ENCODE measurements around the gene MSN.
"Not testable (repeated sequence)": the region's sequence is repeated elsewhere in the genome, so short reads cannot be mapped to it uniquely, and the experiment has no call there.

Gene MSN

DNA sequence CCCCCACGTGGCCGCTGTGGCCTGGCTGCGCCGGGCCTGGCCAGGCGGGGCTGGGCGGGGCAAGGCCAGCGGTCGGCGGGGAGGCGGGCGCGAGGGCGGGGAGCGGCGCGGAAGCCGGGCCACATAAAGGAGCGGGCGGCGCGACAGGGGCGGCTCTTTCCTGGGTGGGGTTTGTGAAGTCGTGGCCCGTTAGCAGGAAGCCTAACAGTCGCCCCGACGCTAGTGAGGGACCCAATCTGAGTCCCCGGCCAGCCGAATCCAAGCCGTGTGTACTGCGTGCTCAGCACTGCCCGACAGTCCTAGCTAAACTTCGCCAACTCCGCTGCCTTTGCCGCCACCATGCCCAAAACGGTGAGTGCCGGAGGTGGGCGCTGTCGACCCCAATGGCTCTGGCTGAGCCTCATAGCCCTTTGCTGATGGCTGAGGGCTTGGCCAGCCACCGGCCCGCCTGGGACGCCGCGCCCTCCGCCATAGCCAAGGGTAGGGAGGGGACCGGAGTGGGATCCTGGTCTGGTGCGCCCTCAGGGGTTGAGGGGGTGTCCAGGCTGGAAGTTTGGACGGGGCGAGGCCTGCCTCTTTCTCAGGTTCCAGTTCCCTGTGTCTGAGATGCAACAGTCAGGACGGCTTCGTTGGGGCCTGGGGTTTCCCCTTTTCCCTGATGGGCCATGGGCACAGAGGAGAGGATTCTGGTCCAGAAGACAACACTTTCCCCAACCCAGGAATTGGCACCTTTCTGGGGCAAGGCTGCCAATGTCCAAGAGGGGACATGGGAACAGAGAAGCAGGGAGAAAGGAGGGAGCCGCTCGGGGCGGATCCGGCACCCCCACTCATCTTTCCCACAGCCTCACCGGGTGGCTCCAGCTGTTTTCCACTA is at the start of gene MSN:
MSN (plus strand) TSS at position 152 of the 874 bp plus-strand sequence; CDS start at position 340, 188 bp downstream.
- in situ Hi-C loops (cut with HindIII; ENCODE audit: low pct_unique_long_range_greater_than_20kb, low sequenced_read_pairs): no loop called here

DNA sequence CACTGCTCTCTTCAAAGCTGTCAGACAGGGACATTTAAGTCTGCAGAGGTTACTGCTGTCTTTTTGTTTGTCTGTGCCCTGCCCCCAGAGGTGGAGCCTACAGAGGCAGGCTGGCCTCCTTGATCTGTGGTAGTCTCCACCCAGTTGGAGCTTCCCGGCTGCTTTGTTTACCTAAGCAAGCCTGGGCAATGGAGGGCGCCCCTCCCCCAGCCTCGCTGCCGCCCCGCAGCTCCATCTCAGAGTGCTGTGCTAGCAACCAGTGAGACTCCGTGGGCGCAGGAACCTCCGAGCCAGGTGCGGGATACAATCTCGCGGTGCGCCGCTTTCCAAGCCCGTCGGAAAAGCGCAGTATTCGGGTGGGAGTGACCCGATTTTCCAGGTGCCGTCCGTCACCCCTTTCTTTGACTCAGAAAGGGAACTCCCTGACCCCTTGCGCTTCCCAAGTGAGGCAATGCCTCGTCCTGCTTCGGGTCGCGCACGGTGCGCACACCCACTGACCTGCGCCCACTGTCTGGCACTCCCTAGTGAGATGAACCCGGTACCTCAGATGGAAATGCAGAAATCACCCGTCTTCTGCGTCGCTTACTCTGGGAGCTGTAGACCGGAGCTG is 47.3 kb upstream of the MSN start:
- in situ Hi-C loops (cut with HindIII; ENCODE audit: low pct_unique_long_range_greater_than_20kb, low sequenced_read_pairs); DNase-seq (ENCODE audit: low read depth in 1 of 2, low spot score in 1 of 2): not testable (repeated sequence)

More for the DNA sequence above, at the start of gene MSN:
- TF ChIP-seq JUND (IDR thresholded peaks at IDR 0.05; ENCODE audit: low read depth): no peak
- no peak for DNase-seq (ENCODE audit: low read depth in 1 of 2, low spot score in 1 of 2)

DNA sequence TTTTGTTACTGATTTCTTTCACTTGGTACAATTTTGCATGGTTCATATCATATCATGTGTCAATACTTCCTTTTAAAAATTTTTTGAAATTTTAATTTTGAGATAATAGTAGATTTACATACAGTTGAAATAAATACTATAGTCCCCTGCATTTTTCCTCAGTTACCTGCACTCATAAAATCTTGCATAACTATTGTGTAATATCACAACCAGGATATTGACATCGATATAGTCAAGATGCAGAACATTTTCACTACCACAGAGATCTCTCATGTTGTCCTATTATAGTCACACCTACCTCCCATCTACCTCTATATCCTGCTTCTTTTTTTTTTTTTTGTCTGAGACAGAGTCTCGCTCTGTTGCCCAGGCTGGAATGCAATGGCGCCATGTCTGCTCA is 36.7 kb upstream of the MSN start:
- no peak for DNase-seq (ENCODE audit: low read depth in 1 of 2, low spot score in 1 of 2)
- in situ Hi-C loops (cut with HindIII; ENCODE audit: low pct_unique_long_range_greater_than_20kb, low sequenced_read_pairs): no loop called here
- TF ChIP-seq JUND (IDR thresholded peaks at IDR 0.05; ENCODE audit: low read depth): no peak

DNA sequence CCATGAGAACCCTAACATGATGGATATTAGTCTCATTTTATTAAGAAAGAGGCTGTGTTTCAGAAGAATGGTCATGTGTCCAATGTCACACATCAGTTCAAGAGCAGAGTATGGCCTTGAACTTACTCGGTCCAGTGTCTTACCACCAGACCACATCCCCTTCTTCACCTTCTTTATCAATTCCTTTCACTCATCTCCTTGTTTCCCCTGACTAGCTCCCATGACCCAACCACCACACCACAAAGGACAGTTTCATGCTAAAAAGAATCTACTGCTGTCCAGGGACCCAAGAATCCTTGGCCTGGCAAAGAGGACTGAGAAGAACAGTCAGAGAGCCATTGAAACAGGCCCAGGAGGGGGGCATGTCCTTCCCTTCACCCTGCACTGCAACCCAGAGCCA is 33.6 kb upstream of the MSN start:
- in situ Hi-C loops (cut with HindIII; ENCODE audit: low pct_unique_long_range_greater_than_20kb, low sequenced_read_pairs): no loop called here
- TF ChIP-seq JUND (IDR thresholded peaks at IDR 0.05; ENCODE audit: low read depth): no peak
- DNase-seq (ENCODE audit: low read depth in 1 of 2, low spot score in 1 of 2): no peak

DNA sequence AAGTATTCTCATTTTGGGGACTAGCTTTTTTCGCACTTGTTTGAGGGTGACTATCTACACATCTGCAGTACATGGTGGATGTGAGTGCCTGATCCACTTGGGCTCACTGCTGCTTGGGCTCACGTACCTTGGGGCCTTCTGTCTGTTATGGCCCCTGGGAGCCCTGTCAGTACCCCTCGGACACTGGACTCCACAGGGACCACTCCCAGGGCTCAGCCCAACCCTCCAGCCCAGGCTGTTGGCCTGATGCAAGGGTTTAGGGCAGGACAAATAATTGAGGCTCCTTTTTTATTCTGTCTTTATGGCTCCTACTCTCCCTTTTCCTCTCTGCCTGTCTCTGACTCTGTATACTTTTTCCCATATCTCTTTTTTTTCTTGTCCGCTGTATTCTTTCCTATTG is 32.7 kb upstream of the MSN start:
- no peak for DNase-seq (ENCODE audit: low read depth in 1 of 2, low spot score in 1 of 2)
- no peak for TF ChIP-seq JUND (IDR thresholded peaks at IDR 0.05; ENCODE audit: low read depth)
- in situ Hi-C loops (cut with HindIII; ENCODE audit: low pct_unique_long_range_greater_than_20kb, low sequenced_read_pairs): no loop called here

DNA sequence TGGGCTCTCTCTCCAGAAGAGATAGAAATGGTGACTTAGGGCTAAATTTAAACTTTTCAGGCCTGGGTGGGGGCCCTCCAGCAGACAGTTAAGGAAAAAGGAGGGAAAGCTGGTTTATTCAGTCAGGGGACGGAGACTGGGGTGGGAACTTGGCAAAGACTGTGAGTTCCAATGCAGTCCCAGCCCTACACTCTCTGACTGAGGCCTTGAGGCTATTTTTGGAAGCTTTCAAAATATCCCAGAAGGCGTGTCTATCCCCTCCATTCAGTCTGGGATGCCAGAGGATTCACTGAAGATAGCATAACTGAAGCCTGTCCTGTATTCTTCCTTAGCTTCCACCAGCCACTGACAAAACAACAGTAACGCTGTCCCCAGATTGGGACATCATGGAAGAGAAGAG is 32.1 kb upstream of the MSN start:
- no peak for TF ChIP-seq JUND (IDR thresholded peaks at IDR 0.05; ENCODE audit: low read depth)
- in situ Hi-C loops (cut with HindIII; ENCODE audit: low pct_unique_long_range_greater_than_20kb, low sequenced_read_pairs): no loop called here
- DNase-seq (ENCODE audit: low read depth in 1 of 2, low spot score in 1 of 2): no peak

DNA sequence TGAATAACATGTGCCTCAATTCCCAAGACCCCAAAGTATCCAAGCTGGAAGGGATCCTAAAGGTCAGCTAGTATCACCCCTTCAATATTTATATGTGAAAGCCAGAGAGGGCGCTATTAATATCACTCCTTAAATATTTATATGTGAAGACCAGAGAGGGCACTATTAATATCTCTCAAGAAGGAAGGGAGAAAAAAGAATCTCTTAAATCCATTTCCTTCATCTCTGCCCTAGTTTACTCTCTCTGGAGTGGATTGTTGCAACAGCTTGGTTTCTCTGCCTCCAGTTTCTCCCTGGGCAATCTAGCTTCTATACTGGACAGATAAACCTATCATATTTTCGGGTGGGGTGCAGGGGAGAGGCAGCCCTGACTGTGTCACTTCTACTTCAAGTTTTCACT is 31.6 kb upstream of the MSN start:
- DNase-seq (ENCODE audit: low read depth in 1 of 2, low spot score in 1 of 2): no peak
- TF ChIP-seq JUND (IDR thresholded peaks at IDR 0.05; ENCODE audit: low read depth): no peak
- in situ Hi-C loops (cut with HindIII; ENCODE audit: low pct_unique_long_range_greater_than_20kb, low sequenced_read_pairs): no loop called here

DNA sequence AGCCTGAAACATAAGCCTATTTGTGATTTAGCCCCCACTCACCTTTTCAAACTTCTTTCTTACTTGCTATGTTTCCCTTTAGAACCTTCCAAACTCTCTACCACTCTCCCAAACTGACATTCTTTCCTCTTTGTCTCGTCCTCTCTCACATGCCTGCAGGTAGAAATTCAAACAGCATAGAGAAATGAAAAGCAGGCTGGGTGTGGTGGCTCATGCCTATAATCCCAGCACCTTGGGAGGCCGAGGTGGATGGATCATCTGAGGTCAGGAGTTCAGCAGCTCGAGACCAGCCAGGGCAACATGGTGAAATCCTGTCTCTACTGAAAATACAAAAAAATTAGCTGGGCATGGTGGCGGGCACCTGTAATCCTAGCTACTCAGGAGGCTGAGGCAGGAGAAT is 31.2 kb upstream of the MSN start:
- not testable (repeated sequence) for DNase-seq (ENCODE audit: low read depth in 1 of 2, low spot score in 1 of 2)

DNA sequence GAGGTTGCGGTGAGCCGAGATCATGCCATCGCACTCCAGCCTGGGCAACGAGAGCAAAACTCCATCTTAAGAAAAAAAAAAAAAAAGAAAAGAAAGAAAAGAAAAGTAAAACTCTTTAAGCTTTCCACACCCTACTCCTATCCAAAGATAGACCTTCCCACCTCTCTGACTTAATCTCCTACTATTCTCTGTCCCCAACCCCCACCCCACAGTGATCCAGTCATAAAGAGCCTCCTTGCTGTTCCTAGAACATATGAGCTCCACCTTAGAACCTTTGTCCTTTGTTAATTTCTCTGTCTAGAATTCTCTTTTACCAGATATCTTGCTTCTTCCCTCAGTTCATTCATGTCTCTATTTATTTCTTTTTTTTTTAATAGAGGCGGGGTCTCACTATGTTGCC is 30.1 kb upstream of the MSN start:
- in situ Hi-C loops (cut with HindIII; ENCODE audit: low pct_unique_long_range_greater_than_20kb, low sequenced_read_pairs): no loop called here
- no peak for DNase-seq (ENCODE audit: low read depth in 1 of 2, low spot score in 1 of 2)
- TF ChIP-seq JUND (IDR thresholded peaks at IDR 0.05; ENCODE audit: low read depth): no peak

More for the DNA sequence above, 31.2 kb upstream of the MSN start:
- in situ Hi-C loops (cut with HindIII; ENCODE audit: low pct_unique_long_range_greater_than_20kb, low sequenced_read_pairs): not testable (repeated sequence)

DNA sequence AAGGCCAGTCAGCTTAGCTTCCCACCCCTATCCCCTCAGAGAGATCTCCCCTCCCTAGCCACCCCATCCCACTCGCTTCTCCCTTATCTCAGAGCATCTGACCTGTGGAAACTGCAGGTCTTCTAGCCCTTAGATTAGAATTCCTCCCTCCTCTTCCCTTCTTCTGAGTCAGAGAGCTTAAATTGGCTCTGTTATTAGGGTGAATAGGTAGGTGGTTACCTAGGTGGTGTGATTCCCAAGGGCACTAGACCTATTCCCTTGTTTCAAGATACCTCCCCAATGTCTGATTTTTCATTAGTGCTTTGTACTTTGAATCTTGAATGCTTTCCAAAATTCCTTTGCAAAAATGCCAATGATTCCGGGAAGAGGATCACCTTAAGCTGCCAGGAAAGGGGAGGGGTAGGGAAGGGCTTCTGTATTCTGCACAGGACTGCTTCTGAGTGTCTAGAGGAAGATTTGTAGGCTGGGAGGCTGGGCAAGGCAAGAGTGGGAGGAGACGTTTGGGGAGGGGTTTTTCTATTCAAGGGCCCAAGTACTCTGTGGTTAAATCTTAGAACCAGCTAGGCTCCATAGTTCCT is 24.5 kb upstream of the MSN start:
- no peak for DNase-seq (ENCODE audit: low read depth in 1 of 2, low spot score in 1 of 2)
- TF ChIP-seq JUND (IDR thresholded peaks at IDR 0.05; ENCODE audit: low read depth): no peak
- in situ Hi-C loops (cut with HindIII; ENCODE audit: low pct_unique_long_range_greater_than_20kb, low sequenced_read_pairs): no loop called here

DNA sequence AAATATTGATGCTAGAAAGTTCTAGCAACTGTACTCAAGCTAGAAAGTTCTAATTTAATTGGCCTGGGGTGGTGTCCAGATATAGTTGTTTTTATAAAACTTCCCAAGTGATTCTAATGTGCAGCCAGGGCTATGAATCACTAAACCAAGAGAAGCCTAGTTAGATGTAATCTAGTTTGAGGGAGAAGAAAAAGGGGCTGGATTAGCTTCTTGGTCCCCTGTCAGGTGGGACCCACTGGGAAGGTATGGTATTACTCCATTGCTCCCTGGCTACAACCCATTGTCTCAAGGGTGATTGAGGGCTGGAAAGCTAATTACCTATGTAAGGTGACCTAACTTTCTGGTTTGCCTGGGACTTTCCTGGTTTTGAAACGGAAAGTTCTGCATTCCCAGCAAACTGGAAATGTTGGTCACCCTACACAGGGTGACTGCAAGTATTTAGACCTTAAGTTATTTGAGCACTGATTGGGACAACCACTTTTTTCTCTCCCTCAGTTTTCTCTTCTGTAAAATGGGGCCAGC is 23.9 kb upstream of the MSN start:
- TF ChIP-seq JUND (IDR thresholded peaks at IDR 0.05; ENCODE audit: low read depth): no peak
- in situ Hi-C loops (cut with HindIII; ENCODE audit: low pct_unique_long_range_greater_than_20kb, low sequenced_read_pairs): no loop called here
- peak in 1 of 2 experiments; percentile 0 for DNase-seq (ENCODE audit: low read depth in 1 of 2, low spot score in 1 of 2)

DNA sequence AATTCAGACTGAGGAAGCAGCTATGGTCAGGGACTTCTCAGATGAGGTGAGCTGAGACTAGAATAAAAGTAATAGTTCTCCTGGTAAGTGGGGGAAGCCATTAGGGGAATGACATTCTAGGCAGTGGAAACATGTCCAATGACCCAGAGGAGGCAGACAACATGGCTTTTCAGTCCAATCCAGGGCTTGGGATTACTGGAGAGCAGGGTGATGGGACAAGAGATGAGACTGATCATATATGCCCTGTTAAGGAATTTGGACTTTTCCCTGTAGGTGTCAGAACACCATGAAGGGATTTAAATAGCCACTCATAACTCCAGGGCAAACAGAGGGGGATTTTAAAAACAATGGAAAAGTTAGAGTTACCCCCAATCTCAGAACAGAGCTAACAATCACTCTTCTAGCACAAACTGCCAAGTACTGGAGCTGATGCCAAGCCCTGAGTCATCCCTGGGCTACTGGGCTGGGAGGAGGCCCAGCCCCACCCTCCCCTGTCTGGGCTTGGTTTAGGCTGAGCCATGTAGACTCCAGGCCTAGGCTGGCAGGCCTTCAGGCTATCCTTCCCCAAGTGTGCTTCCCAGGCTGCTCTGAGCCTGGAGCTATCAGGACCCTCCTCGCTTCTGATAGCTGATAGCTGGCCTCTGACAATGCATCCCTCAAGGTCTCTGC is 22.7 kb upstream of the MSN start:
- TF ChIP-seq JUND (IDR thresholded peaks at IDR 0.05; ENCODE audit: low read depth): no peak
- in situ Hi-C loops (cut with HindIII; ENCODE audit: low pct_unique_long_range_greater_than_20kb, low sequenced_read_pairs): no loop called here

More for the DNA sequence above, 22.7 kb upstream of the MSN start:
- no peak for DNase-seq (ENCODE audit: low read depth in 1 of 2, low spot score in 1 of 2)
